ENCODE data around the gene SULT1C3. TPM values are rescaled to one million over a fixed set of nuclear protein-coding genes. Genes with fewer than 3 reads are reported as not detected.

Gene SULT1C3
- total RNA-seq, 1 donor from 2014 or later = not detected

- intact Hi-C loops (cut with micrococcal nuclease) = no loop called here
- H3K27me3 Mint-ChIP-seq = peaks cover 5% of the 10 kb centered on the region
- H3K9me3 Mint-ChIP-seq = peaks cover 15% of the 10 kb centered on the region
- H3K27ac Mint-ChIP-seq = no peak overlapping the region
- H3K4me3 Mint-ChIP-seq = no peak overlapping the region
- no peaks in the 10 kb centered on the region for H3K36me3 Mint-ChIP-seq (ENCODE audit: low read depth)
- TF ChIP-seq CTCF (IDR thresholded peaks at IDR 0.05) = no peak
- ChIA-PET POLR2A (no interaction called here), CTCF (no interaction called here)
- H3K4me1 Mint-ChIP-seq = no peaks in the 10 kb centered on the region
- ATAC-seq (ENCODE audit: low read depth) (no peak), DNase-seq (no peak)
Observed at GRCh38 chr2:108236676-108237335, 3.0 kb upstream of the SULT1C3 start.

GRCh38 chr2:108240966-108241365 is 1.2 kb downstream of the SULT1C3 start:
- Mint-ChIP-seq H3K4me3 (no peak overlapping the region), H3K27me3 (peaks cover 2% of the 10 kb centered on the region), H3K4me1 (no peaks in the 10 kb centered on the region), H3K9me3 (peaks cover 16% of the 10 kb centered on the region), H3K36me3 (ENCODE audit: low read depth) (no peaks in the 10 kb centered on the region), H3K27ac (no peak overlapping the region)
- CTCF ChIA-PET = no interaction called here
- no peak for TF ChIP-seq CTCF (IDR thresholded peaks at IDR 0.05)
- ATAC-seq (ENCODE audit: low read depth) (no peak), DNase-seq (no peak)
- intact Hi-C loops (cut with micrococcal nuclease) = no loop called here
- POLR2A ChIA-PET = no interaction called here

GRCh38 chr2:108243566-108243965 is 3.8 kb downstream of the SULT1C3 start:
- intact Hi-C loops (cut with micrococcal nuclease) = no loop called here
- H3K27ac Mint-ChIP-seq = no peak overlapping the region
- H3K9me3 Mint-ChIP-seq = peaks cover 5% of the 10 kb centered on the region
- H3K4me1 Mint-ChIP-seq = no peaks in the 10 kb centered on the region
- POLR2A ChIA-PET = no interaction called here
- no peak overlapping the region for H3K4me3 Mint-ChIP-seq
- CTCF ChIA-PET = no interaction called here
- ATAC-seq (ENCODE audit: low read depth) (no peak), DNase-seq (no peak)
- no peak for TF ChIP-seq CTCF (IDR thresholded peaks at IDR 0.05)
- no peaks in the 10 kb centered on the region for H3K36me3 Mint-ChIP-seq (ENCODE audit: low read depth)
- H3K27me3 Mint-ChIP-seq = no peaks in the 10 kb centered on the region

- peaks cover 5% of the 10 kb centered on the region for H3K9me3 Mint-ChIP-seq
- CTCF ChIA-PET = no interaction called here
- no peak for DNase-seq
- intact Hi-C loops (cut with micrococcal nuclease) = no loop called here
- no peak for TF ChIP-seq CTCF (IDR thresholded peaks at IDR 0.05)
- POLR2A ChIA-PET = no interaction called here
- no peaks in the 10 kb centered on the region for H3K36me3 Mint-ChIP-seq (ENCODE audit: low read depth)
- H3K27ac Mint-ChIP-seq = no peak overlapping the region
- no peak overlapping the region for H3K4me3 Mint-ChIP-seq
- no peaks in the 10 kb centered on the region for H3K4me1 Mint-ChIP-seq
- ATAC-seq (ENCODE audit: low read depth) = no peak
- H3K27me3 Mint-ChIP-seq = no peaks in the 10 kb centered on the region
Observed at GRCh38 chr2:108244667-108245414, 5.1 kb downstream of the SULT1C3 start.

GRCh38 chr2:108253106-108253505 is 13.3 kb downstream of the SULT1C3 start:
- CTCF ChIA-PET = no interaction called here
- Mint-ChIP-seq H3K36me3 (ENCODE audit: low read depth) (no peaks in the 10 kb centered on the region), H3K27ac (no peak overlapping the region), H3K4me1 (no peaks in the 10 kb centered on the region), H3K9me3 (no peaks in the 10 kb centered on the region), H3K27me3 (no peaks in the 10 kb centered on the region), H3K4me3 (no peak overlapping the region)
- DNase-seq = no peak
- POLR2A ChIA-PET = no interaction called here
- ATAC-seq (ENCODE audit: low read depth) = no peak
- intact Hi-C loops (cut with micrococcal nuclease) = no loop called here
- TF ChIP-seq CTCF (IDR thresholded peaks at IDR 0.05) = no peak
